Caco-2 (cell line): ENCODE measurements around the gene INHBB. TPM values are rescaled to one million over a fixed set of nuclear protein-coding genes. Genes with fewer than 3 reads are reported as not detected.

Source experiments
- BruUV-seq: library from RNA; stranded (reverse); fragments of 400-500 nt; replicated peaks from 2 replicates; lab custom pipeline; 2021; lab: Mats Ljungman, UMichigan
- CTCF ChIA-PET: fragments of 300-600 bp; sonication (Branson Sonifier 250); formaldehyde crosslinking; loops from one replicate; lab custom pipeline; 2022; ENCODE audit warnings: antibody characterized with exemption; lab: Charles Lee
- POLR2A ChIA-PET: fragments of 300-600 bp; sonication (Branson Sonifier 250); formaldehyde crosslinking; loops from one replicate; lab custom pipeline; 2022; ENCODE audit warnings: antibody characterized with exemption; lab: Charles Lee
- DNase-seq, 2 experiments: peaks; one replicate each; pipeline versions ENCODE4 v3.0.0 to v3.0.0-alpha.2; 2020 to 2022
- H3K27me3 ChIP-seq: replicated peaks from 2 replicates; pipeline ENCODE4 v1.6.0; 2011; ENCODE audit warnings: low read length; ENCODE audit not compliant: control insufficient read depth, insufficient read depth
- H3K36me3 ChIP-seq: 2 replicates; pipeline ENCODE4 v1.5.1; 2011; ENCODE audit warnings: low read length; ENCODE audit not compliant: control insufficient read depth, insufficient read depth
- H3K4me1 ChIP-seq: fragments of 250-450 bp; sonication (Bioruptor Pico); 2 replicates; pipeline ENCODE4 v1.5.1; 2020; ENCODE audit warnings: mild to moderate bottlenecking
- H3K4me3 ChIP-seq: 2 replicates; pipeline ENCODE4 v1.5.1; 2011; ENCODE audit warnings: low read depth, mild to moderate bottlenecking, control low read depth, low read length
- H3K9me3 ChIP-seq: fragments of 250-450 bp; sonication (Bioruptor Pico); 2 replicates; pipeline ENCODE4 v1.5.1; 2020; ENCODE audit warnings: mild to moderate bottlenecking, moderate library complexity
- H3K27ac Mint-ChIP-seq: one replicate; pipeline ENCODE4 v1.8.0; 2022; ENCODE audit warnings: mixed read lengths; ENCODE audit not compliant: unreplicated experiment
- H3K27me3 Mint-ChIP-seq: one replicate; pipeline ENCODE4 v1.8.0; 2022; ENCODE audit warnings: mixed read lengths; ENCODE audit not compliant: insufficient read depth, unreplicated experiment
- H3K36me3 Mint-ChIP-seq: one replicate; pipeline ENCODE4 v1.8.0; 2022; ENCODE audit warnings: mild to moderate bottlenecking, mixed read lengths; ENCODE audit not compliant: insufficient read depth, unreplicated experiment
- H3K4me1 Mint-ChIP-seq: one replicate; pipeline ENCODE4 v1.8.0; 2022; ENCODE audit warnings: low read depth, mixed read lengths; ENCODE audit not compliant: unreplicated experiment
- H3K4me3 Mint-ChIP-seq: one replicate; pipeline ENCODE4 v1.8.0; 2022; ENCODE audit warnings: mild to moderate bottlenecking, moderate library complexity, mixed read lengths; ENCODE audit not compliant: unreplicated experiment
- H3K9me3 Mint-ChIP-seq: one replicate; pipeline ENCODE4 v1.8.0; 2022; ENCODE audit warnings: mixed read lengths; ENCODE audit not compliant: unreplicated experiment
- CTCF ChIP-seq, 2 experiments: fragments of 200-600 bp in 1 of 2; IDR thresholded peaks; 1 replicate in 1 of 2; 2 replicates in 1 of 2; pipeline versions ENCODE4 v1.5.1 to v1.8.0; 2011 to 2022; ENCODE audit warnings: antibody characterized with exemption in 1 of 2, control low read depth in 1 of 2, inconsistent platforms in 1 of 2, low read depth in 1 of 2, low read length in 1 of 2, mild to moderate bottlenecking in 1 of 2, moderate library complexity in 1 of 2; ENCODE audit not compliant: insufficient read depth in 1 of 2, severe bottlenecking in 1 of 2, unreplicated experiment in 1 of 2
- intact Hi-C: fragments of 100-400 bp; cut with micrococcal nuclease; formaldehyde crosslinking; loops from one replicate; pipeline ENCODE4 v1.10.0; 2022; ENCODE audit not compliant: unreplicated experiment
- total RNA-seq: library from RNA; stranded (reverse); gene quantifications from 2 replicates; pipeline ENCODE4 v1.2.3, GENCODE V29; 2022

Gene INHBB
- total RNA-seq, 1 experiment from 2014 or later = 28.9 TPM

DNA sequence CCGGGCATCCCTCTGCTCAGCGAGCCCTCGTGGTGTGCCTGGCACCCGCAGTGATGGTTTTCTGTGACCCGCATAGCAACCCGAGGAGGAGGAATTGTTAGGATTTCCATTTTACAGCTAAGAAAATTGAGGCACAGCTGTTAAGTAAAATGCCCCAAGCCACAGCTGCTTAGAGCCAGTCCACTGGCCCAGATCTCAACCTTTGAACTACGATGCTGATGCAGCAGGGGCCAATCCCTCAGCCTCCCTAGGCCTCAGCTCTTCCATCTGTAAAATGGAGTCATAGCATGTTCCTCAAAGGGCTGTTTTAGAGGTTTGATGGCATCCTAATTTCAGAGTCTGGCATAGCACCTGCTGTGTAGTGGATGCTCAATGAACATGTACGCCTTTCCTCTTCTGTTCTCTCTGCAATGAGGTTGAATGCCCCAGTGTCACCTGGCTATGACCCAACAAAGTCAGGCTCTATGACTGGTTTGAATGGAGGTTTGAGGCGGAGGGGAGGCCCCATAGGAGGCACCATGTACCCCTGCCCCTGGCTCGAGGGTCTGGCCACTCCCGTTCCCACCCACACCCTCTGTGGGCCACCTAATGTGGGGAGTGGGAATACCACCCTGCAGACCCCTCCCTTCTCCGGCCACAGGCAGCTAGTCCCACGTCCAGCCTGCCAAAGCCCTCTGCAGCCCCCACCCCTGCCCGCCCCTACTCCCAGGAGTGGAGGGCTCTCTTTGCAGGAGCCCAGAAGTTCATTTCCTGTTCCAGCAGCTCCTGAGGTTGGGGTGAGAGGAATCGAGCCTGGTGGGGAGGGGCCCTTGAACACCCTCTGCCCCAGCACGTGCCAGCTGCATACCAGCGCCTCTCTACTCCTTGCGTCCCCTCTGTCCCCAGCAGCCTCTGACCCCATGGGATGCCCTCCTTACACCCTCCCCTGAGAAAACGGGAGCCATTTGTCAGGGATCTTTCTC lies 31.0 kb downstream of the INHBB start:
- H3K36me3 ChIP-seq = no peaks in the 10 kb centered on the region
- no peaks in the 10 kb centered on the region for H3K36me3 Mint-ChIP-seq
- no TSS peak for BruUV-seq
- H3K27me3 ChIP-seq = no peaks in the 10 kb centered on the region
- H3K4me3 ChIP-seq = no peak overlapping the region
- H3K9me3 Mint-ChIP-seq = no peaks in the 10 kb centered on the region
- no peak for DNase-seq
- ChIA-PET POLR2A (no interaction called here), CTCF (interaction anchor here (0.6 kb wide), 1 partner anchor 29 kb away, joined by 3 read pairs; no protein-coding TSS in a partner anchor)
- no peak for TF ChIP-seq CTCF (IDR thresholded peaks at IDR 0.05; ENCODE audit: insufficient read depth in 1 of 2, low read depth in 1 of 2, low read length in 1 of 2, severe bottlenecking in 1 of 2, unreplicated experiment in 1 of 2)
- no peak overlapping the region for H3K27ac Mint-ChIP-seq
- H3K4me1 ChIP-seq = 0 out of 2 replicates have a peak, but pooled peaks cover 3% of the 10 kb centered on the region
- H3K4me3 Mint-ChIP-seq = no peak overlapping the region
- intact Hi-C loops = no loop called here
- no peaks in the 10 kb centered on the region for H3K4me1 Mint-ChIP-seq
- H3K27me3 Mint-ChIP-seq = no peaks in the 10 kb centered on the region
- H3K9me3 ChIP-seq = no peaks in the 10 kb centered on the region

DNA sequence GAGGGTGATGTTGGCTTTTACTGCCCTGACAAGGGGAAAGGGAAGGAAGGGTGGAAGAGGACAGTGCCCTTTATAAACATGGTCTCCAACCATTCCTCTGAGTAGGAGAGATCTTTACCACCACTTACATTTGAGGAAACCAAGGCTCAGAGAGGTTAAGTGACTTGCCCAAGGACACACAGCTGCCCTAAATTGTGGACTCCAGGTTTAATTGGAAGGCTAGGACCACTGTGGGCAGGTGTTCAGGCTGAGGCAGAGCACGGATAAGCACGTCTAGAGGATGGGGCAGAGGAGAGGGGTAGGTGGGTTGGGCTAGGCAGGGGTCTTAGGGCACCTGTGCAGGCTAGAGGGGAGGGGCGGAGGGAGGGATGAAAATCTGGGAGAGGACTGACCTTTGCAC lies 32.7 kb downstream of the INHBB start:
- CTCF ChIA-PET = no interaction called here
- intact Hi-C loops = no loop called here
- H3K4me3 ChIP-seq = no peak overlapping the region

More for the DNA sequence above, 32.7 kb downstream of the INHBB start:
- Mint-ChIP-seq H3K4me1 (no peaks in the 10 kb centered on the region), H3K9me3 (no peaks in the 10 kb centered on the region), H3K27me3 (no peaks in the 10 kb centered on the region), H3K4me3 (no peak overlapping the region), H3K36me3 (no peaks in the 10 kb centered on the region), H3K27ac (no peak overlapping the region)
- no peak for DNase-seq
- TF ChIP-seq CTCF (IDR thresholded peaks at IDR 0.05; ENCODE audit: insufficient read depth in 1 of 2, low read depth in 1 of 2, low read length in 1 of 2, severe bottlenecking in 1 of 2, unreplicated experiment in 1 of 2) = no peak
- POLR2A ChIA-PET = no interaction called here
- H3K9me3 ChIP-seq = no peaks in the 10 kb centered on the region
- no TSS peak for BruUV-seq
- peaks cover 4% of the 10 kb centered on the region for H3K4me1 ChIP-seq
- no peaks in the 10 kb centered on the region for H3K27me3 ChIP-seq
- H3K36me3 ChIP-seq = no peaks in the 10 kb centered on the region
